Effector memory CD8-positive, alpha-beta T cell (primary cell): ENCODE data around the gene CNTROB.

Experiments used
- ATAC-seq: fragments of 150-1000 bp; cut with Tn5 transposase; replicated peaks from 2 replicates; pipeline ENCODE4 v1.10.0; 2021; ENCODE audit warnings: mild to moderate bottlenecking, moderate library complexity
- DNase-seq, 3 experiments: peaks; one replicate each; pipeline ENCODE4 v3.0.0; 2021
- H3K27ac Mint-ChIP-seq, 2 donors: one replicate each; pipeline ENCODE4 v1.8.0; 2022; ENCODE audit warnings: mild to moderate bottlenecking in 2 of 2, mixed read lengths in 2 of 2, moderate library complexity in 2 of 2
- H3K27me3 Mint-ChIP-seq, 2 donors: one replicate each; pipeline ENCODE4 v1.8.0; 2022; ENCODE audit warnings: mixed read lengths in 2 of 2
- H3K36me3 Mint-ChIP-seq: one replicate; pipeline ENCODE4 v1.8.0; 2022; ENCODE audit warnings: mild to moderate bottlenecking, moderate library complexity, mixed read lengths; ENCODE audit not compliant: insufficient read depth
- H3K4me1 Mint-ChIP-seq, 2 donors: one replicate each; pipeline ENCODE4 v1.8.0; 2022; ENCODE audit warnings: low read depth in 2 of 2, mixed read lengths in 2 of 2
- H3K4me3 Mint-ChIP-seq, 2 donors: one replicate each; pipeline ENCODE4 v1.8.0; 2022; ENCODE audit warnings: mild to moderate bottlenecking in 2 of 2, mixed read lengths in 2 of 2, moderate library complexity in 2 of 2
- H3K9me3 Mint-ChIP-seq, 2 donors: one replicate each; pipeline ENCODE4 v1.8.0; 2022; ENCODE audit warnings: mixed read lengths in 2 of 2

CNTROB gene

DNA sequence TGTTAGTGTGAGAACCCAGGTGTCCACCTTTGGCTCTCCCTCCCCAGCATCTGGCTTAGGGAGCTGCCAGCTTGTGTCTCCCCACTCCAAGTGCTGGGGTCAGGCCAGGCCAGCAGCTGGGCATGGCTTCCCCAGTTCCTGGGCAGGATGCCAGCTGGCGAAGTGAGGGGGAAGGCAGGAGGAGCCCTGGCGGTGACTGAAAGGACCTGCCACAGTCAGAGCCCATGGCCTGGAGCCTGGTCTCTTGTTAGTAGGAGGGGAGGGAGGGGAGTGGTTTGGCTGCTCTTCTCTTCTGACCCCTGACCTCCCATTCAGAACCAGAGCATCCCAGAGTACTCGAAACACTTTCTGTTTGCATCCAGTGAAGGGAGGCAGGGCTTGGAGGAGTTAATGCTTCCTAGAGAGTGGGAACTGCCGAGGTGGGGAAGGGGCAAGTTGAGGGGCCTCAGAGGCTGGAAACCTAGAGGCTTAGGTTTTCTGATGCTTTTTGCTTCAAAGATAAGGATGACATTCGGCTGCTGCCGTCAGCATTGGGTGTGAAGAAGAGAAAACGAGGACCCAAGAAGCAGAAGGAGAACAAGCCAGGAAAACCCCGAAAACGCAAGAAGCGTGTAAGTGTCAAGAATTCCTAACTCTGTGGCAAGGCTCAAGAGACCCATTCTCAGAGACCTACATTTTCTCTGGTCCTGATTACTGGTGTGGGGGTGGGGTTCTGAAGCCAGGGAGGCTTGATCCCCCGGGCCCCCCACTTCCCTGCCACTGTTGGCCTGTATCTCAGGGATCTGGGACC lies 42.6 kb upstream of the CNTROB start:
- Mint-ChIP-seq H3K9me3 (no peaks in the 10 kb centered on the region), H3K27me3 (no peaks in the 10 kb centered on the region), H3K27ac (no peak overlapping the region), H3K36me3 (peaks cover 55% of the 10 kb centered on the region), H3K4me1 (peaks cover 8 to 10% of the 10 kb centered on the region in 2 donors), H3K4me3 (no peak overlapping the region)
- DNase-seq: peak in 1 of 3 experiments; percentile 13
- no peak for ATAC-seq

DNA sequence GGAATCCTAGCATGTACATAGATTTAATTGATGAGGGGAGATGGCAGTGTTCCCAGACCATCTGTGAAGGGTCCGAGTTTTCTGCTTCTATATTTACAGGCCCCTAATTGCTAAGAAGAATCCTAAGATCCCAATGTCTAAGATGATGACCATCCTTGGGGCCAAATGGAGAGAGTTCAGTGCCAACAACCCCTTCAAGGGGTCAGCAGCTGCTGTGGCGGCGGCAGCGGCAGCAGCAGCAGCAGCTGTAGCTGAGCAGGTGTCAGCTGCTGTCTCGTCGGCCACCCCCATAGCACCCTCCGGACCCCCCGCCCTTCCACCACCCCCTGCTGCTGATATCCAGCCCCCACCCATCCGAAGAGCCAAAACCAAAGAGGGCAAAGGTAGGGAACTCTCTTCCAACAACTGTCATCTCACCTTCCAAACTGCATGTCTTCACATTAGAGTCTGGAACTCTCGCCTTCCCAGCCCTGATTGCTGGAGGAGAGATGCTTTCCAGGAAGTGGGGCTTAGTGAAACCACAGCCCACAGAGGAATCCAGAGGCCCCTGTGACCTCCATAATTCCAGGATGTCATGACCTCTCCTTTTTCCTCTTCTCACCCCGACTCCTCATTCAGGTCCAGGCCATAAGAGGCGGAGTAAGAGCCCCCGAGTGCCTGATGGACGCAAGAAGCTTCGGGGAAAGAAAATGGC lies 38.7 kb upstream of the CNTROB start:
- Mint-ChIP-seq H3K4me1 (peaks cover 2 to 28% of the 10 kb centered on the region in 2 donors), H3K27ac (peak overlapping the region in 1 of 2 donors; percentile 71), H3K4me3 (no peak overlapping the region), H3K27me3 (no peaks in the 10 kb centered on the region), H3K36me3 (peaks cover 80% of the 10 kb centered on the region), H3K9me3 (no peaks in the 10 kb centered on the region)
- no peak for DNase-seq
- ATAC-seq: no peak

DNA sequence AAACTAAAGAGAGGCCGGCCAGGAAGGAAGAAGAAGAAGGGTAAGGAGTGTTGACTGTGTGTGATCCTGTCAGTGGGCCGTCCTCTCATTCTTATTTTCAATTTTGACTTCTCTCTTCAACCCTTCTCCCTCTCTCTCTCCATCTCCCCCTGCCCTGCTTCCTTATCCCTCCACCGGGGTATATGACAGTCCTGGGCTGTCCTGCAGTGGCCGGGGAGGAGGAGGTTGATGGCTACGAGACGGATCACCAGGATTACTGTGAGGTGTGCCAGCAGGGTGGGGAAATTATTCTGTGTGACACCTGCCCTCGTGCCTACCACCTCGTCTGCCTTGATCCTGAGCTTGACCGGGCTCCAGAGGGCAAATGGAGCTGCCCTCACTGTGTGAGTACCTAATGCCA lies 37.8 kb upstream of the CNTROB start:
- ATAC-seq: no peak
- H3K27ac Mint-ChIP-seq: peak overlapping the region in 1 of 2 donors; percentile 20
- H3K27me3 Mint-ChIP-seq: no peaks in the 10 kb centered on the region
- peaks cover 89% of the 10 kb centered on the region for H3K36me3 Mint-ChIP-seq
- H3K4me1 Mint-ChIP-seq: peaks cover 2 to 28% of the 10 kb centered on the region in 2 donors
- no peak for DNase-seq
- no peak overlapping the region for H3K4me3 Mint-ChIP-seq
- H3K9me3 Mint-ChIP-seq: no peaks in the 10 kb centered on the region

DNA sequence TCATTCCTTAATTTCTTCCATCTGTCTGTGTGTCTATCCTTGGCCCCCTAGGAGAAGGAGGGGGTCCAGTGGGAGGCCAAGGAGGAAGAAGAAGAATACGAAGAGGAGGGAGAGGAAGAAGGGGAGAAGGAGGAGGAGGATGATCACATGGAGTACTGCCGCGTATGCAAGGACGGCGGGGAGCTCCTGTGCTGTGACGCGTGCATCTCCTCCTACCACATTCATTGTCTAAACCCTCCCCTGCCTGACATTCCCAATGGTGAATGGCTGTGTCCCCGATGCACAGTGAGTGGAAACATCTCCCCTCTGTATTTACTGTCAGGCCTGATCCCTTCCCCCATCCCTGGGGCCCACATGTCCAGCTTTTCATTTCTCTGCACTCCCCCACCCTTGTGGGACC lies 37.1 kb upstream of the CNTROB start:
- peaks cover 89% of the 10 kb centered on the region for H3K36me3 Mint-ChIP-seq

DNA sequence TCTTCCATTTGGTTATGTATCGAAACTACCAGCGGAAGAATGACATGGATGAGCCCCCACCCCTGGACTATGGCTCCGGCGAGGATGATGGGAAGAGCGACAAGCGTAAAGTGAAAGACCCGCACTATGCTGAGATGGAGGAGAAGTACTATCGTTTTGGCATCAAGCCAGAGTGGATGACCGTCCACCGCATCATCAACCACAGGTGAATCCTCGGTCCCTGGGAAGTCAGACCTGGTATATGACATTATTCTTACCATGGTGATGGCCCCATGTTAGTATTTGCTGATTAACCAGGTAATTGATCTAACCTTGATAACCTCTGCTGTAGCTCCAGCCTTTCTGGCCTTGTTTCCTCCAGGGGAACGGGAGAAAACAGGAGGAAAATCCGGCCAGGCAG lies 34.9 kb upstream of the CNTROB start:
- Mint-ChIP-seq H3K9me3 (no peaks in the 10 kb centered on the region), H3K27me3 (no peaks in the 10 kb centered on the region), H3K27ac (peak overlapping the region; percentile 16 to 44), H3K36me3 (peaks cover 91% of the 10 kb centered on the region), H3K4me1 (peaks cover 2 to 18% of the 10 kb centered on the region in 2 donors), H3K4me3 (no peak overlapping the region)
- DNase-seq (no peak), ATAC-seq (no peak)

More for the DNA sequence above, 37.1 kb upstream of the CNTROB start:
- DNase-seq (no peak), ATAC-seq (no peak)
- peak overlapping the region; percentile 20 to 67 for H3K27ac Mint-ChIP-seq
- no peak overlapping the region for H3K4me3 Mint-ChIP-seq
- H3K27me3 Mint-ChIP-seq: no peaks in the 10 kb centered on the region
- H3K9me3 Mint-ChIP-seq: no peaks in the 10 kb centered on the region
- peaks cover 2 to 28% of the 10 kb centered on the region in 2 donors for H3K4me1 Mint-ChIP-seq

DNA sequence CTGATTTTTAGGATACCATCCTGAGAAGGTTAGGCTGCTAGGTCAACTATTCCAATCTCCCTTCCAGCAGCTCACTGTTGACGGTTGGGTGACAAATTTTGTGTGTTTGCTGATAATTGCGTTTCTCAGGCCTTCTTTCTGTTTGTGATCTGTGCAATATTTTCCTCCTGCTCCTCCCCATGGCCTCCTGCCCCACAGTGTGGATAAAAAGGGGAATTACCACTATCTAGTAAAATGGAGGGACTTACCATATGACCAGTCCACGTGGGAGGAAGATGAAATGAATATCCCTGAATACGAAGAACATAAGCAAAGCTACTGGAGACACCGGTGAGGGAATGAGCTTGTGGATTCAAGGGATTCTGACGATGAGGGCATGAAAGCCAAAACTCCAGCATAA lies 34.2 kb upstream of the CNTROB start:
- Mint-ChIP-seq H3K36me3 (peaks cover 89% of the 10 kb centered on the region), H3K27me3 (no peaks in the 10 kb centered on the region), H3K4me3 (no peak overlapping the region), H3K27ac (peak overlapping the region in 1 of 2 donors; percentile 27), H3K9me3 (no peaks in the 10 kb centered on the region), H3K4me1 (peaks cover 2 to 18% of the 10 kb centered on the region in 2 donors)
- peak; percentile 66 for ATAC-seq
- DNase-seq: no peak

DNA sequence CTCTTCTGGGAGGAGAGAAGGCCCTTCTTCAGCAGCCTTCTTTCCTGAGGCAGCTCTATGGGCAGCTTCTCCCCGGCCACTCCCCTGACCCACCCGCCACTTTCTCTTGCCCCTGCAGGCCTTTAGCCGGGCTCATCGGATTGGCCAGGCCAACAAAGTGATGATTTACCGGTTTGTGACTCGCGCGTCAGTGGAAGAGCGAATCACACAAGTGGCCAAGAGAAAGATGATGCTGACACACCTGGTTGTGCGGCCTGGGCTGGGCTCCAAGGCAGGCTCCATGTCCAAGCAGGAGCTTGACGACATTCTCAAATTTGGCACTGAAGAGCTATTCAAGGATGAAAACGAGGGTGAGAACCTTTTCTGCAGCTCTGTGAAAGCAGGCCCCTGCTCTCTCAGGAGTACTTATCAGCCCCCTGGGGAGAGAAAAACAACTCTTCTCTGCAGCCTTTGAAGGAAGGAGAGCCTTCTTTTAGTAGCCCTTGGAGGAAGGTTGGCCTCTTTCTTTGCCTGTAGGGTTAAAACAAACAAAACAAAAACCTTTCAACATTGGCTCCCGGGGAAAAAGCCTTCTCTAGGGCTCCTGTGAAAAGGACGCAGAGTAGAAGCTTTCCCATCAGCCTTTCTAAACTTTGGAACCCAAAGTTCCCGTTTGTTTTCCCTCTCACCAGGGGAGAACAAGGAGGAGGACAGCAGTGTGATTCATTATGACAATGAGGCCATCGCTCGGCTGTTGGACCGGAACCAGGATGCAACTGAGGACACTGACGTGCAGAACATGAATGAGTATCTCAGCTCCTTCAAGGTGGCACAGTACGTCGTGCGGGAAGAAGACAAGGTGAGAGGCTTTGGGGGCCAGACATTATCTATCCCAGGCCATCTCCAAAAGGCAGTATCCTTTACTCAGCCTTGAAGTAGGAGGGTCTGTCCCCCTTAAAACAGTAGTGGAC lies 28.6 kb upstream of the CNTROB start:
- no peaks in the 10 kb centered on the region for H3K9me3 Mint-ChIP-seq
- H3K4me3 Mint-ChIP-seq: no peak overlapping the region
- H3K4me1 Mint-ChIP-seq: no peaks in the 10 kb centered on the region
- H3K27me3 Mint-ChIP-seq: no peaks in the 10 kb centered on the region
- ATAC-seq: no peak
- H3K27ac Mint-ChIP-seq: peak overlapping the region in 1 of 2 donors; percentile 78
- no peak for DNase-seq
- H3K36me3 Mint-ChIP-seq: peaks cover 88% of the 10 kb centered on the region

DNA sequence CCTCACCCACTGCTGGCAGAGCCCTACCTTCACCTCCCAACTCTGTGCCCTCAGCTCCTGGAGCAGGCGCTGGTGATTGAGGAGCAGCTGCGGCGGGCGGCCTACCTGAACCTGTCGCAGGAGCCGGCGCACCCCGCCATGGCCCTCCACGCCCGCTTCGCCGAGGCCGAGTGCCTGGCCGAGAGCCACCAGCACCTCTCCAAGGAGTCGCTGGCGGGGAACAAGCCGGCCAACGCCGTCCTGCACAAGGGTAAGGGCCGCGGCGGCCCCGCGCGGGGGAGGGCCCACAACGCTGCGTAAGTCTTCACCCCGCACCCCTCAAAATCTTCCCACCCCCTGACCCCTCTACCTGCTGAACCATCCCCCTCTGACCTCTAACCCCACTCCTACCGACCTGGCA lies 22.9 kb upstream of the CNTROB start:
- no peak for DNase-seq
- peaks cover 51% of the 10 kb centered on the region for H3K36me3 Mint-ChIP-seq
- no peak overlapping the region for H3K4me3 Mint-ChIP-seq
- peaks cover 0 to 4% of the 10 kb centered on the region in 2 donors for H3K4me1 Mint-ChIP-seq
- H3K27ac Mint-ChIP-seq: no peak overlapping the region
- no peaks in the 10 kb centered on the region for H3K9me3 Mint-ChIP-seq
- ATAC-seq: no peak
- H3K27me3 Mint-ChIP-seq: no peaks in the 10 kb centered on the region

DNA sequence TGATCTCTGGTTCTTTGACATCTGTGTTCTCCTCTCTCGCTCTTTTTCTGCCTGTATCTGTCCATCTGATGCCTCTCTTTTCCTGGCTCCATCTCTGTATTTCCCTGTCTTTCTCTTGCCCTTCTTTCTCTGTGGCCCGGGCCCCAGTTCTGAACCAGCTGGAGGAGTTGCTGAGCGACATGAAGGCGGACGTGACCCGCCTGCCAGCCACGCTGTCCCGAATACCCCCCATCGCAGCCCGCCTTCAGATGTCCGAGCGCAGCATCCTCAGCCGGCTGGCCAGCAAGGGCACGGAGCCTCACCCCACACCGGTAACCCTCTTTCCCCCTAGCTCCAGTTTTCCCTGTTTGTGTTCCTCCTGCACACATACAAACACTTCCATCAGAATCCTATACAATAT lies 21.7 kb upstream of the CNTROB start:
- no peaks in the 10 kb centered on the region for H3K9me3 Mint-ChIP-seq
- H3K27ac Mint-ChIP-seq: peak overlapping the region in 1 of 2 donors; percentile 83
- DNase-seq (no peak), ATAC-seq (no peak)
- H3K27me3 Mint-ChIP-seq: no peaks in the 10 kb centered on the region
- H3K36me3 Mint-ChIP-seq: peaks cover 39% of the 10 kb centered on the region
- H3K4me3 Mint-ChIP-seq: no peak overlapping the region
- peaks cover 7 to 10% of the 10 kb centered on the region in 2 donors for H3K4me1 Mint-ChIP-seq

DNA sequence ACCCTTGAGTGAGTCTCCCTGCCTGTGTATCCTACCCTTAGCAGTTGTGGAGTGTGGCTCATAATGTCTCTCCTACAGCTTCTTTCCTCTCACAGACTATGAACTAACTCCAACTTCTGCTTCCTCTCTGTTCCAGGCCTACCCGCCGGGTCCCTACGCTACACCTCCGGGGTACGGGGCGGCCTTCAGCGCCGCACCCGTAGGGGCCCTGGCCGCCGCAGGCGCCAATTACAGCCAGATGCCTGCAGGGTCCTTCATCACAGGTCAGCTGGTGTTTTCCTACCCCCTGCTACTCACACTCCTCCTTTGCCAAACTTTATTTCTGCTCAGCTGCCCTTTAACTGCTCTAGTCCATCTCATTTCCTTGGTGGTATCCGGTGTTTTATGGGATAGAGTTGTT lies 21.3 kb upstream of the CNTROB start:
- Mint-ChIP-seq H3K27me3 (no peaks in the 10 kb centered on the region), H3K27ac (peak overlapping the region in 1 of 2 donors; percentile 83), H3K4me3 (no peak overlapping the region), H3K9me3 (no peaks in the 10 kb centered on the region), H3K36me3 (peaks cover 35% of the 10 kb centered on the region), H3K4me1 (peaks cover 11 to 13% of the 10 kb centered on the region in 2 donors)
- DNase-seq (no peak), ATAC-seq (no peak)

DNA sequence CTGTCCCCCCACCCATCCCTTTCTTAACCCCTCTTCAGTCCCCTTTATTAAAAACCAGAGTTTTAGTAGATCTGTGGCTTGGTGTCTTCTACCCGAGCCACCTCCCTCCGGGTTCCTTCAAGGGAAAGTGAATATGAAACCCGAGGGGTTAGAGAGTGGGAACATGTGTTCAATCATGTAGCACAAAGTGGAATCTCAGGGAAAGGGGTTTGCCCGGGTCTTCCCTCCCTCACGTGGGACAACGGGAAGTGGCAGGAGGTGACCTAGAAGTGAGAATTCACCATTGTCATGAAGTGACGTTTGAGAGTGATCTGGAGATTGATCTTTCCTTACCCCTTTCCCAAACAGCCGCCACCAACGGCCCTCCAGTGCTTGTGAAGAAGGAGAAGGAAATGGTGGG lies 20.9 kb upstream of the CNTROB start:
- DNase-seq (no peak), ATAC-seq (no peak)
- H3K36me3 Mint-ChIP-seq: peaks cover 31% of the 10 kb centered on the region

DNA sequence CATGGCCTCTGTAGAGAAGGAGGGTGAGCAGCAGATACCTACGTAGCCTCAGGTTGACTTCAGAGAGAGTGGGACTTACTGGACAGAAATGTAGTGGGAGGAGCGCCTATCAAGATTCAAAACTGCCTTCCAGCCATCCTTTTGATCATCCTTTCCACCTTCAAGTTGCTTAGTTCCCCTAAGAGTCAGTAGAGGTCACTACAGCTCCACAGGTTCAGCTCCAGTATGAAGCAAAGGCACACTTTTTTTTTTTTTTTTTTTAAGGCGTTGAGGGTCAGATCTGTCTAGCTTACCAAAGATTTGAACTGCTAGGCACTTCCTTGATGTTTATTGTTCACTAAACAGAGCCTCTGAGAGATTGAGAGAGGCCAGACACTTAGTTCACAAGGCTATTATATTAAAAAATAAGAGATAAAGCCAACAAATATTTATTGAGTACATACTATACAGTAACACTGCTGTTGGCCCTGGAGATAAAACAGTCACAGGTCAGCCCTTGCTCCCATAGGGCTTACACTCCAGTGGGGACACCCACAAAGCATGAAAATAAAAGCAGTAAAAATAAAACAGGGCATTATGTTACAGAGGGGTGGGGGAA lies 19.0 kb upstream of the CNTROB start:
- Mint-ChIP-seq H3K4me1 (peaks cover 18 to 20% of the 10 kb centered on the region in 2 donors), H3K27me3 (no peaks in the 10 kb centered on the region), H3K27ac (peak overlapping the region; percentile 44), H3K4me3 (no peak overlapping the region), H3K36me3 (peaks cover 22% of the 10 kb centered on the region), H3K9me3 (no peaks in the 10 kb centered on the region)
- DNase-seq (peak; percentile 44 to 47 (median 45)), ATAC-seq (peak; percentile 27)

More for the DNA sequence above, 20.9 kb upstream of the CNTROB start:
- no peak overlapping the region for H3K4me3 Mint-ChIP-seq
- H3K9me3 Mint-ChIP-seq: no peaks in the 10 kb centered on the region
- no peaks in the 10 kb centered on the region for H3K27me3 Mint-ChIP-seq
- H3K4me1 Mint-ChIP-seq: peaks cover 11 to 13% of the 10 kb centered on the region in 2 donors
- no peak overlapping the region for H3K27ac Mint-ChIP-seq

DNA sequence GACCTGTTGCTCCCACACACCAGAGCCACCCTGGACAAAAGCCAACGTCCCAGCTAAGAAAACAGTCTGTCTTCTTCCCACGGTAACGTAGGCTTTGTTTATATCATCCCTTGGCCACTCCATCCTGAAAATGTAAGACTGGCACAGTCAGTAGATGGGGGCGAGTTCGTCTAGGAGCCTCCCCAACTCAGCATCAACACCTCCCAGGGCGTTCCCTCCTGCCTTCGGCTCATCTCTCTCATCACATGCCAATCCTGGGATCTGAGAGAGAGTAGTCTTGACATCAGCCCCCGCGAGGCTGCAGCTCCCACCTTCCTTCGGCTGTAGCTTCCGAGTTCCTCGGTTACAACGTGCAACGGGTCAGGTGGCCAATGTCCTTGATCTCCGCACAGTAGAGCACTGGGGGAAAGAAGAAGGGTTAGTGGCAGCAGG lies 16.8 kb upstream of the CNTROB start:
- H3K27me3 Mint-ChIP-seq: no peaks in the 10 kb centered on the region
- no peaks in the 10 kb centered on the region for H3K9me3 Mint-ChIP-seq
- peak overlapping the region; percentile 31 to 89 for H3K27ac Mint-ChIP-seq
- ATAC-seq (peak; percentile 40), DNase-seq (no peak)
- peaks cover 13% of the 10 kb centered on the region for H3K36me3 Mint-ChIP-seq
- H3K4me1 Mint-ChIP-seq: peaks cover 18 to 20% of the 10 kb centered on the region in 2 donors
- H3K4me3 Mint-ChIP-seq: peak overlapping the region; percentile 86 to 88
